Neural progenitor cell (in vitro differentiated cells): Measurements from ENCODE around the gene SLC17A2.

ENCODE experiments used
- CTCF ChIP-seq: fragments of 200-600 bp; sonication (generic); IDR thresholded peaks from 2 replicates; pipeline ENCODE4 v1.5.1; 2017; ENCODE audit warnings: antibody characterized with exemption, mild to moderate bottlenecking
- EZH2 ChIP-seq: fragments of 200-600 bp; sonication (generic); IDR thresholded peaks from 2 replicates; pipeline ENCODE4 v1.6.1; 2017; ENCODE audit warnings: antibody characterized with exemption, mild to moderate bottlenecking, moderate library complexity

GRCh38 chr6:25902071-25902470 is 28.4 kb downstream of the SLC17A2 start:
- TF ChIP-seq EZH2 (no peak), CTCF (no peak)
